HepG2 (cell line): ENCODE measurements around the gene GIMAP8. TPM values are rescaled to one million over a fixed set of nuclear protein-coding genes. Genes with fewer than 3 reads are reported as not detected.

ENCODE experiments used
- ELF3 ChIP-seq: IDR thresholded peaks from 2 replicates; pipeline ENCODE4 v1.6.1; 2016; ENCODE audit warnings: missing genetic modification reagents, missing compliant biosample characterization
- EP300 ChIP-seq, 3 experiments: sonication (generic) in 1 of 3; formaldehyde crosslinking in 1 of 3; IDR thresholded peaks; 2 replicates each; pipeline versions ENCODE4 v1.5.1 to v1.6.1; 2011 to 2020; ENCODE audit warnings: low read depth in 2 of 3, low read length in 2 of 3, borderline replicate concordance in 1 of 3, improper control_type of control experiment in 1 of 3, mild to moderate bottlenecking in 1 of 3, missing genetic modification reagents in 1 of 3, moderate library complexity in 1 of 3
- ISL2 ChIP-seq: sonication (generic); formaldehyde crosslinking; IDR thresholded peaks from 2 replicates; pipeline ENCODE4 v1.5.0; 2020; ENCODE audit warnings: missing genetic modification reagents
- NR2F6 ChIP-seq, 2 experiments: IDR thresholded peaks; 2 replicates each; pipeline ENCODE4 v1.6.1; 2016; ENCODE audit warnings: antibody characterized with exemption in 1 of 2, mild to moderate bottlenecking in 1 of 2
- PPARG ChIP-seq: conservative IDR thresholded peaks from 2 replicates; pipeline ENCODE4 v1.6.1; 2016; ENCODE audit warnings: missing biosample characterization, missing genetic modification reagents
- REPIN1 ChIP-seq: sonication (generic); formaldehyde crosslinking; IDR thresholded peaks from 2 replicates; pipeline ENCODE4 v1.8.0; 2022; ENCODE audit warnings: missing genetic modification reagents, low read depth, mild to moderate bottlenecking, borderline replicate concordance
- TARDBP ChIP-seq: sonication (generic); formaldehyde crosslinking; IDR thresholded peaks from 2 replicates; pipeline ENCODE4 v1.8.0; 2022; ENCODE audit warnings: mild to moderate bottlenecking, missing genetic modification reagents
- ZNF124 ChIP-seq: sonication (generic); formaldehyde crosslinking; IDR thresholded peaks from 2 replicates; pipeline ENCODE4 v1.4.0; 2020; ENCODE audit warnings: missing genetic modification reagents
- ZNF577 ChIP-seq: sonication (generic); formaldehyde crosslinking; IDR thresholded peaks from 2 replicates; pipeline ENCODE4 v1.4.0; 2020; ENCODE audit warnings: mild to moderate bottlenecking, low read depth, missing genetic modification reagents, borderline replicate concordance
- ZSCAN9 ChIP-seq: IDR thresholded peaks from 2 replicates; pipeline ENCODE4 v1.6.1; 2016; ENCODE audit warnings: borderline replicate concordance
- polyA plus RNA-seq, 8 experiments: library from polyadenylated mRNA; depleted of rRNA in 3 of 8; stranded (reverse) in 7 of 8; unstranded in 1 of 8; fragments of >200 nt; fragmentation: Illumina TruSeq in 4 of 8; extraction: Trizol in 4 of 8; gene quantifications; 2 replicates each; pipeline versions ENCODE4 v1.2.1 to v1.2.3, GENCODE V29; 2011 to 2016; ENCODE audit warnings: low read depth in 4 of 8, missing spikeins in 1 of 8, mixed read lengths in 1 of 8; ENCODE audit not compliant: insufficient read depth in 1 of 8
- total RNA-seq, 5 experiments: library from RNA; depleted of rRNA; stranded (reverse); fragments of >200 nt; fragmentation: Illumina TruSeq; extraction: Trizol; gene quantifications; 2 replicates each; pipeline ENCODE4 v1.2.3, GENCODE V29; 2016; ENCODE audit warnings: low read depth in 1 of 5
- TF ChIP-seq, protein P1 (sequence below): sonication (generic); formaldehyde crosslinking; IDR thresholded peaks from 2 replicates; pipeline ENCODE4 v1.4.0; 2020; ENCODE audit warnings: missing genetic modification reagents, borderline replicate concordance
- TF ChIP-seq, protein P2 (sequence below): sonication (generic); formaldehyde crosslinking; IDR thresholded peaks from 2 replicates; pipeline ENCODE4 v1.5.0; 2020; ENCODE audit warnings: mild to moderate bottlenecking, missing genetic modification reagents, borderline replicate concordance
- TF ChIP-seq, protein P3 (sequence below): IDR thresholded peaks from 2 replicates; pipeline ENCODE4 v1.6.1; 2018; ENCODE audit warnings: missing genetic modification reagents, mild to moderate bottlenecking, missing compliant biosample characterization
- TF ChIP-seq, protein P4 (sequence below): sonication (generic); formaldehyde crosslinking; IDR thresholded peaks from 2 replicates; pipeline ENCODE4 v1.4.0; 2020; ENCODE audit warnings: missing genetic modification reagents

GIMAP8 gene
- total and polyA plus RNA-seq, 2 of the 13 experiments (the other 11 are each of a cell fraction or from before 2014, with no cell fraction given), result not detected

DNA sequence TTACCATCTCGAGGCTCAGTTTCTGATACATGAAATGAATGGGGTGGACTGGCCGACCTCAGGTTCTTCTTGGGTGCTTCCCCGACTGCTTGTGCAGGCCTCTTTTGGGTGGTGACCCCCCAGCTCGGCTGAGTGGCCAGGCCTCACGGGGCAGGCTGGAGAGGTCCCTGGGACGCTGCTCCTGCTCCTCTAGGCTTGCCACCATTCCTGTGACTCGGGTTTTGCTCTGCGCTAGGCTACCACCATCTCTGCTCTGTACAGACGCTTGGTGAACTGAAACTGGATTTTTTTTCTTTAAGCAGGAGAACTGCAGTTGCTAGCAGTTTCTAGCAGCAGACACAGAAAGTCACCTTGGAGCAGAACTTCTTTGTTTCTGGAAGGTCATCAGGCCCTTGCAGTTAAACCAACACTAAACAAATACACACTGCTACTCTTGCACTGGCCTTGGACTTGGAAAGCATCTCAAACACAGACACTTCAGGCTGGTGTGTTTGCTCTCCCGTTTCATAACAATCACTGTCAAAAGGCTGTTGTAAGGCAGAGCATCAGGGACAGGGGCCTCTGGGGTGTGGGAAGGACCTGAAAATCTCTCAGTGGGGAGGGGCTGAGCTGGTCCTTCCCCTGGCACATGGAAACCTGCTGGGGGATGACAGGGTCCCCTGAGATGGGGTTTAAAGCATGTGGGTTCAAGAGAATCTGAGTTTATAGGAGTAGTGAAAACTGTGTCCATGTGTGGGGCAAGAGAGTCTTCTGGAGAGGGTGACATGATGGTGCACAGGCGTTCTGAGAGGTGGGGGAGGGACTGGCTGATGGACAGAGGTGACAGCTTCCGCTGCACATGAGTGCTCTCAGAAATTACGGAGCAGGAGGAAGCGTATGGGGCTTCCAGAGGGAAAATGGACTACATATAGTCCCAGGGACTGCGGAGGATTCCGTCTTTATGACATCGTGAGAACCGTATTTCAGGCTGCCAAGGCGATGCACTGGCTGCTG lies 35.0 kb upstream of the GIMAP8 start (continued):
- TF ChIP-seq, protein P1, sequence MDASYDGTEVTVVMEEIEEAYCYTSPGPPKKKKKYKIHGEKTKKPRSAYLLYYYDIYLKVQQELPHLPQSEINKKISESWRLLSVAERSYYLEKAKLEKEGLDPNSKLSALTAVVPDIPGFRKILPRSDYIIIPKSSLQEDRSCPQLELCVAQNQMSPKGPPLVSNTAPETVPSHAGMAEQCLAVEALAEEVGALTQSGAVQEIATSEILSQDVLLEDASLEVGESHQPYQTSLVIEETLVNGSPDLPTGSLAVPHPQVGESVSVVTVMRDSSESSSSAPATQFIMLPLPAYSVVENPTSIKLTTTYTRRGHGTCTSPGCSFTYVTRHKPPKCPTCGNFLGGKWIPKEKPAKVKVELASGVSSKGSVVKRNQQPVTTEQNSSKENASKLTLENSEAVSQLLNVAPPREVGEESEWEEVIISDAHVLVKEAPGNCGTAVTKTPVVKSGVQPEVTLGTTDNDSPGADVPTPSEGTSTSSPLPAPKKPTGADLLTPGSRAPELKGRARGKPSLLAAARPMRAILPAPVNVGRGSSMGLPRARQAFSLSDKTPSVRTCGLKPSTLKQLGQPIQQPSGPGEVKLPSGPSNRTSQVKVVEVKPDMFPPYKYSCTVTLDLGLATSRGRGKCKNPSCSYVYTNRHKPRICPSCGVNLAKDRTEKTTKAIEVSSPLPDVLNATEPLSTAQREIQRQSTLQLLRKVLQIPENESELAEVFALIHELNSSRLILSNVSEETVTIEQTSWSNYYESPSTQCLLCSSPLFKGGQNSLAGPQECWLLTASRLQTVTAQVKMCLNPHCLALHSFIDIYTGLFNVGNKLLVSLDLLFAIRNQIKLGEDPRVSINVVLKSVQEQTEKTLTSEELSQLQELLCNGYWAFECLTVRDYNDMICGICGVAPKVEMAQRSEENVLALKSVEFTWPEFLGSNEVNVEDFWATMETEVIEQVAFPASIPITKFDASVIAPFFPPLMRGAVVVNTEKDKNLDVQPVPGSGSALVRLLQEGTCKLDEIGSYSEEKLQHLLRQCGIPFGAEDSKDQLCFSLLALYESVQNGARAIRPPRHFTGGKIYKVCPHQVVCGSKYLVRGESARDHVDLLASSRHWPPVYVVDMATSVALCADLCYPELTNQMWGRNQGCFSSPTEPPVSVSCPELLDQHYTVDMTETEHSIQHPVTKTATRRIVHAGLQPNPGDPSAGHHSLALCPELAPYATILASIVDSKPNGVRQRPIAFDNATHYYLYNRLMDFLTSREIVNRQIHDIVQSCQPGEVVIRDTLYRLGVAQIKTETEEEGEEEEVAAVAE (CRISPR knock-in tag), result peak; percentile 76; the same call in 1 of the 2 replicates
- peak; percentile 67; the same call in 1 of the 2 replicates for TF ChIP-seq ZSCAN9 (CRISPR knock-in tag)
- TF ChIP-seq ISL2 (CRISPR knock-in tag), result peak; percentile 72; the same call in 1 of the 2 replicates
- peak; percentile 67; the same call in 1 of the 2 replicates for TF ChIP-seq REPIN1 (CRISPR knock-in tag)
- TF ChIP-seq ELF3, result peak; percentile 54; the same call in 1 of the 2 replicates
- TF ChIP-seq ZNF577, result no peak
- TF ChIP-seq, protein P2, sequence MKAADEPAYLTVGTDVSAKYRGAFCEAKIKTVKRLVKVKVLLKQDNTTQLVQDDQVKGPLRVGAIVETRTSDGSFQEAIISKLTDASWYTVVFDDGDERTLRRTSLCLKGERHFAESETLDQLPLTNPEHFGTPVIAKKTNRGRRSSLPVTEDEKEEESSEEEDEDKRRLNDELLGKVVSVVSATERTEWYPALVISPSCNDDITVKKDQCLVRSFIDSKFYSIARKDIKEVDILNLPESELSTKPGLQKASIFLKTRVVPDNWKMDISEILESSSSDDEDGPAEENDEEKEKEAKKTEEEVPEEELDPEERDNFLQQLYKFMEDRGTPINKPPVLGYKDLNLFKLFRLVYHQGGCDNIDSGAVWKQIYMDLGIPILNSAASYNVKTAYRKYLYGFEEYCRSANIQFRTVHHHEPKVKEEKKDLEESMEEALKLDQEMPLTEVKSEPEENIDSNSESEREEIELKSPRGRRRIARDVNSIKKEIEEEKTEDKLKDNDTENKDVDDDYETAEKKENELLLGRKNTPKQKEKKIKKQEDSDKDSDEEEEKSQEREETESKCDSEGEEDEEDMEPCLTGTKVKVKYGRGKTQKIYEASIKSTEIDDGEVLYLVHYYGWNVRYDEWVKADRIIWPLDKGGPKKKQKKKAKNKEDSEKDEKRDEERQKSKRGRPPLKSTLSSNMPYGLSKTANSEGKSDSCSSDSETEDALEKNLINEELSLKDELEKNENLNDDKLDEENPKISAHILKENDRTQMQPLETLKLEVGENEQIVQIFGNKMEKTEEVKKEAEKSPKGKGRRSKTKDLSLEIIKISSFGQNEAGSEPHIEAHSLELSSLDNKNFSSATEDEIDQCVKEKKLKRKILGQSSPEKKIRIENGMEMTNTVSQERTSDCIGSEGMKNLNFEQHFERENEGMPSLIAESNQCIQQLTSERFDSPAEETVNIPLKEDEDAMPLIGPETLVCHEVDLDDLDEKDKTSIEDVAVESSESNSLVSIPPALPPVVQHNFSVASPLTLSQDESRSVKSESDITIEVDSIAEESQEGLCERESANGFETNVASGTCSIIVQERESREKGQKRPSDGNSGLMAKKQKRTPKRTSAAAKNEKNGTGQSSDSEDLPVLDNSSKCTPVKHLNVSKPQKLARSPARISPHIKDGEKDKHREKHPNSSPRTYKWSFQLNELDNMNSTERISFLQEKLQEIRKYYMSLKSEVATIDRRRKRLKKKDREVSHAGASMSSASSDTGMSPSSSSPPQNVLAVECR (CRISPR knock-in tag), result peak; percentile 70; the same call in 1 of the 2 replicates
- peak; percentile 64 to 87 for TF ChIP-seq EP300 (IDR thresholded peaks at IDR 0.05; ENCODE audit: low read depth in 2 of 2, low read length in 2 of 2)
- peak; percentile 77; the same call in 1 of the 2 replicates for TF ChIP-seq EP300 (CRISPR knock-in tag; IDR thresholded peaks at IDR 0.05; ENCODE audit: borderline replicate concordance)
- peak; percentile 61 for TF ChIP-seq PPARG
- peak; percentile 65; the same call in 1 of the 2 replicates for TF ChIP-seq ZNF124 (CRISPR knock-in tag)
- TF ChIP-seq, protein P3, sequence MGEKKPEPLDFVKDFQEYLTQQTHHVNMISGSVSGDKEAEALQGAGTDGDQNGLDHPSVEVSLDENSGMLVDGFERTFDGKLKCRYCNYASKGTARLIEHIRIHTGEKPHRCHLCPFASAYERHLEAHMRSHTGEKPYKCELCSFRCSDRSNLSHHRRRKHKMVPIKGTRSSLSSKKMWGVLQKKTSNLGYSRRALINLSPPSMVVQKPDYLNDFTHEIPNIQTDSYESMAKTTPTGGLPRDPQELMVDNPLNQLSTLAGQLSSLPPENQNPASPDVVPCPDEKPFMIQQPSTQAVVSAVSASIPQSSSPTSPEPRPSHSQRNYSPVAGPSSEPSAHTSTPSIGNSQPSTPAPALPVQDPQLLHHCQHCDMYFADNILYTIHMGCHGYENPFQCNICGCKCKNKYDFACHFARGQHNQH (CRISPR knock-in tag), result peak; percentile 81; the same call in 1 of the 2 replicates
- TF ChIP-seq NR2F6 (IDR thresholded peaks at IDR 0.05), result peak; percentile 78
- TF ChIP-seq NR2F6 (CRISPR knock-in tag; IDR thresholded peaks at IDR 0.05), result peak; percentile 88
- TF ChIP-seq, protein P4, sequence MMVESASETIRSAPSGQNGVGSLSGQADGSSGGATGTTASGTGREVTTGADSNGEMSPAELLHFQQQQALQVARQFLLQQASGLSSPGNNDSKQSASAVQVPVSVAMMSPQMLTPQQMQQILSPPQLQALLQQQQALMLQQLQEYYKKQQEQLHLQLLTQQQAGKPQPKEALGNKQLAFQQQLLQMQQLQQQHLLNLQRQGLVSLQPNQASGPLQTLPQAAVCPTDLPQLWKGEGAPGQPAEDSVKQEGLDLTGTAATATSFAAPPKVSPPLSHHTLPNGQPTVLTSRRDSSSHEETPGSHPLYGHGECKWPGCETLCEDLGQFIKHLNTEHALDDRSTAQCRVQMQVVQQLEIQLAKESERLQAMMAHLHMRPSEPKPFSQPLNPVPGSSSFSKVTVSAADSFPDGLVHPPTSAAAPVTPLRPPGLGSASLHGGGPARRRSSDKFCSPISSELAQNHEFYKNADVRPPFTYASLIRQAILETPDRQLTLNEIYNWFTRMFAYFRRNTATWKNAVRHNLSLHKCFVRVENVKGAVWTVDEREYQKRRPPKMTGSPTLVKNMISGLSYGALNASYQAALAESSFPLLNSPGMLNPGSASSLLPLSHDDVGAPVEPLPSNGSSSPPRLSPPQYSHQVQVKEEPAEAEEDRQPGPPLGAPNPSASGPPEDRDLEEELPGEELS (CRISPR knock-in tag), result peak; percentile 79
- peak; percentile 88 for TF ChIP-seq TARDBP (CRISPR knock-in tag)
